GM10266 (cell line): ENCODE measurements around the gene SFTPB.
"Not testable (repeated sequence)": the region's sequence is repeated elsewhere in the genome, so short reads cannot be mapped to it uniquely, and the experiment has no call there.

ENCODE experiments used
- DNase-seq: peaks from one replicate; pipeline ENCODE4 v3.0.0; 2012; ENCODE audit errors: extremely low spot score
- TF ChIP-seq, protein P1 (sequence below): IDR thresholded peaks from 2 replicates; pipeline ENCODE4 v1.5.1; 2012; ENCODE audit warnings: mild to moderate bottlenecking, low read depth; ENCODE audit not compliant: control insufficient read depth, insufficient read depth; ENCODE audit errors: missing control alignments

SFTPB gene

DNA sequence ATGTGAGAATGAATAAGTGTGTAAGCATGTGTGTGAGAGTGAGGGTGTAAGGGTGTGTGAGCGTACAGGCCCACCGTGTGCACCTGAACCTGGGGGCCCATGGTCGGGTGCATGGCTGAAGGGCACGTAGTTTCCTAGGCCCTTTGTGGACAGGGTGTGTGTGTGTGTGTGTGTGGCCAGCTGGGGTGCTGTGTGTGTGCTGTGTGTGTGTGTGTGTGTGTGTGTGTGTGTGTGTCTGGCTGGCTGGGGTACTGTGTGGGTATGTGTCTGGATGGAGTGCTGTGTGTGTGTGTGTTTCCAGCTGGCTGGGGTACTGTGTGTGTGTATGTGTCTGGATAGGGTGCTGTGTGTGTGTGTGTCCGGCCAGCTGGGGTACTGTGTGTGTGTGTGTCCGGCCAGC, 2.0 kb downstream of the SFTPB start:
- no peak for DNase-seq
- TF ChIP-seq, protein P1, sequence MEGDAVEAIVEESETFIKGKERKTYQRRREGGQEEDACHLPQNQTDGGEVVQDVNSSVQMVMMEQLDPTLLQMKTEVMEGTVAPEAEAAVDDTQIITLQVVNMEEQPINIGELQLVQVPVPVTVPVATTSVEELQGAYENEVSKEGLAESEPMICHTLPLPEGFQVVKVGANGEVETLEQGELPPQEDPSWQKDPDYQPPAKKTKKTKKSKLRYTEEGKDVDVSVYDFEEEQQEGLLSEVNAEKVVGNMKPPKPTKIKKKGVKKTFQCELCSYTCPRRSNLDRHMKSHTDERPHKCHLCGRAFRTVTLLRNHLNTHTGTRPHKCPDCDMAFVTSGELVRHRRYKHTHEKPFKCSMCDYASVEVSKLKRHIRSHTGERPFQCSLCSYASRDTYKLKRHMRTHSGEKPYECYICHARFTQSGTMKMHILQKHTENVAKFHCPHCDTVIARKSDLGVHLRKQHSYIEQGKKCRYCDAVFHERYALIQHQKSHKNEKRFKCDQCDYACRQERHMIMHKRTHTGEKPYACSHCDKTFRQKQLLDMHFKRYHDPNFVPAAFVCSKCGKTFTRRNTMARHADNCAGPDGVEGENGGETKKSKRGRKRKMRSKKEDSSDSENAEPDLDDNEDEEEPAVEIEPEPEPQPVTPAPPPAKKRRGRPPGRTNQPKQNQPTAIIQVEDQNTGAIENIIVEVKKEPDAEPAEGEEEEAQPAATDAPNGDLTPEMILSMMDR, result no peak

DNA sequence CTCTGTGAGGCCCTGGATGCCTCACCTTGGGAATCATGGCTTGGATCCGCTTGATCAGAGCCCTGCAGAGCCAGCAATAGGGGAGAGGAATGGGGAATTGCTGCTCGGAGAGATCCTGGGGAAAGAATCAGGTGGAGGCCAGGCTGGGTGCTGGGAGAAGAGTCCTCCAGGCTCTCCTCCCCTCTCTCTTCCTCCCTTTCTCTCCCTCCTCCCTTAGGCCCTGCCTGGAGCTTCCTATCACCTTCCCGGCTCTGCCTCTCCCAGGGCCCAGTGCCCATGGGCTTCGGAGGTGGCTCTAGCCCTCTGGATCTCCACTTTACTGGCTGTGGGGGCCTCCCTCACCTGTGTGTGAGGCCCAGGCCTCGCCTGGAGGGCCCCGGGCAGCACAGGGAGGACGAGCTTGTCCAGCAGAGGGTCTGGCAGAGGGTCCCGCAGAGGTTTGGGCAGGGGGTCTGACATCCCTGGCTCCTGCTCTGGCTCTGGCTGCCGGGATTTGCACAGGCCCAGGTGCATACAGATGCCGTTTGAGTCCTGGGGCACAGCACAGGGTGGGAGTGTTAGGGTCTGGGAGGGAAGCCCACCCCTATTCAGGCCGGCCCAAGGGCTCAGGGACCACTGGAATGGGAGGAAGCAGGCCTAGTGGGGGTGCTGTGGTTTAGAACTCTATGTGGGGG, 2.6 kb downstream of the SFTPB start:
- DNase-seq, result no peak
- TF ChIP-seq, protein P1, result no peak

DNA sequence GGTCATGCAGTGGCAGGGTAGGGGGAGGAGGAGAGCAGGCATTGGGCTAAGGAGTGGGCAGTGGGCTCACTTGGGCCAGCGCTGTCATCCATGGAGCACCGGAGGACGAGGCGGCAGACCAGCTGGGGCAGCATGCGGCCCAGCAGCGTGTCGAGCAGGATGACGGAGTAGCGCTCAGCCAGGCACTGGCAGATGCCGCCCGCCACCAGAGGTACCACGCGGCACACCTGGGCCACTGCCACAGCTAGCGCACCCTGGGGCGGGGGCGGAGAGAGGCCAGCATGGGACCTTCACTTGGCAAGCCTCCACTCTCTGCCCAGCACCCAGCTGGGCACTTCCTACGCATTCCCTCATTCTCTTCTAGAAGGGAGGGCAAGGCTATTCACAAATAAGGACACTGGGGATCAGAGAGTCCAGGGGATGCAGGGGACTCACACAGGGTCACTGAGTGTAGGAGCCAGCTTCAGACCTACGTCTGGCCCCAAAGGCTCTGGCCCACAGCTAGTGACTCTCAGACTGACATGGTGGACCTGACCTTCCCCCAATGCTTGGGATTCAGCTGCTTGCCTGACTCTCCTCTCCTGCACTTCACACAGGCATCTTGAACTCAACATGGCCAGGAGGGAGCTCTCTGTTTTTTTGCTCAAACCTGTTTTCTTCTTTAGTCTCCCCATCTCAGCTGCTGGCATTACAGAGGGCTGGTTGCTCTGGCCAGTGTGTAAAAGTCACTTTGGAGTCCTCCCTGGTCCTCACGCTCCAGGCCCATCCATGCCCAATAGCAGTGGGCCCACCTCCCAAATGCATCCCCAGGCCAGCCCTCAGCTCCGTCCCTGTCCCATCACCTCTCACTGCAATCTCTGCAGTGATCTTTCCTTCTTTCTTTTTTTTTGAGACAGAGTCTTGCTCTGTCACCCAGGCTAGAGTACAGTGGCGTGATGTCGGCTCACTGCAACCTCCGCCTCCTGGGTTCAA, 4.1 kb downstream of the SFTPB start:
- DNase-seq, result no peak
- TF ChIP-seq, protein P1, result no peak

DNA sequence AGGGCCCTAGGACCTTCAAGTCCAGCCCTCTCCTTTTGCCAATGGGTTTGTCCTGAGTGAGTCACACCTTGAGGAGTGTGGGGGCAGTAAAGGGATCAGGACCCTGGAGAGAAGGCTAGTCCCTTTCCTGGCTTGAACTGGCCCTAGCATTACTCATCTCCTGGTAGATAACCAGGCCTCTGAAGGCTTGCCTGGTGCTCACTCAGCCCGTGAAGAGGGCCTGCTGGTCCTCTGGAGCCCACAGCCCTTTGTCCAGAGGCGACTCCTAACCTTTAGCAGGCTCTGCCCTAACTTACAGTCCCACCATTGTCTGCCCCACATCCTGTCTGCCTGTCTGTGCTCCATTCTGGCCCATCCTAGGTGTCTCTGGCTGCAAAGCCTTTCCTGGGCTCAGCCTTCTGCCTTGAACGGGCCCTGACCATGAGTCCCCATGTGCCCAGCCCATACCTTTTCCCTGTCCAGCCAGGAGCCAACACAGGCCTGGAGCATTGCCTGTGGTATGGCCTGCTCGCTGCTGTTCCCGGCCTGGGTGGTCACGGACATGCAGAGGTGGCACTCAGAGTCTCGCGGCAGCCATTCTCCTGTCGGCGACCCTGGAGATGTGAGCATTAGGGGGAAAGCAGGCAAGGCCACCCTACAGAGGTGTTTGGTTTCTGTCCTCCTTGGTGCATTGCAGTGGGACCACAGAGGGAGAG, 5.0 kb downstream of the SFTPB start:
- TF ChIP-seq, protein P1, result no peak
- no peak for DNase-seq

DNA sequence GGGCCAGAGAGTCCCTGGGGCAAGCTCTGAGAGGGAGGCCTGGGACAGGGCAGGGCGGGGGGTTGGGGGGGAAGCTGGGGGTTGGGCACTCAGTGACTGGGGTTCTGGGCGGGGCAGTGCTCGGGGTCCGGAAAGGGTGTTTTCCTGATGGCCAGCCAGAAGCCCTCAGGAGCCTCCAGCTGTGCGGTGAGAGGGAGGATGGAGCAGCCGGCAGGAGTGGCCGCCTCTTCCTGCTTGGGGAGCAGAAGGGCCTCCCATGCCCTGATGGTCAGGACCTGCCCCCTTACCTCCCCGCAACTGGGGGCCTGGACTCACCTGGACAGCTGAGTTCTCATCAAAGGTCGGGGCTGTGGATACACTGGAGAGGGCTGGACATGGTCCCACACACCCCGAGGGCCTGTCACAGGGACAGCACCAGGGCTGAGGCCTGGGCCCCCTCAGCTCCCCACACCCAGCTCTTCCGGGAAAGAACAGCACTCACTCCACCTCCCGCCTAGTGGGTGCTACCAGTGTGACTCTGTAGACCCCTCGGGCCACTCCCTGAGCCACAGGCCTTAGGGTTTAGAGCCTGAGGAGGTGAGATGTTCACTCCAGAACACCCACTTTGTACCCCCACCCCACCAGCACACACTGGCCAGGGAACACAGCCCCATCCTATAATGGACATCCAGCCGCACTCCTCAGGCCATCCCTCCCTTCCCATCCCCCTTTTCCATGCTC, 6.7 kb downstream of the SFTPB start:
- no peak for DNase-seq
- TF ChIP-seq, protein P1, result no peak

DNA sequence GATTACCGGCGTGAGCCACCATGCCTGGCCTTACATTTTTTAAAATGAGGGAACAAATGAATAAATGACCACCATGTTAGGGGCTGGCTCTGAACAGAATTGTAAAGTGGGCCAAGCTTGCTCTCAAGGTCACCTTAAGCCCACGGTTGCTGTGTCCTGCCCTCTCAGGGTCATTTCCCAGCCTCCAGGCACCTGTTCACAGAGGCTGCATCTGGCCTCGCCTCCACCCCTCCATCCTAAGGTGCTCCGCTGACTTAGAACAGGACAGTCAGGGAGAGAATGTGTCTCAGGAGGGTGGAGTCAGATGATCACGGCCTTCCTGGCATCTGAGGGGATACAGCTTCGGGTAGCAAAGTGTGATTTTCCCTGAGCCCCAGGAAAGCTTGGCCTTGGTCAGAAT, 7.3 kb downstream of the SFTPB start:
- DNase-seq, result no peak
- TF ChIP-seq, protein P1, result no peak

DNA sequence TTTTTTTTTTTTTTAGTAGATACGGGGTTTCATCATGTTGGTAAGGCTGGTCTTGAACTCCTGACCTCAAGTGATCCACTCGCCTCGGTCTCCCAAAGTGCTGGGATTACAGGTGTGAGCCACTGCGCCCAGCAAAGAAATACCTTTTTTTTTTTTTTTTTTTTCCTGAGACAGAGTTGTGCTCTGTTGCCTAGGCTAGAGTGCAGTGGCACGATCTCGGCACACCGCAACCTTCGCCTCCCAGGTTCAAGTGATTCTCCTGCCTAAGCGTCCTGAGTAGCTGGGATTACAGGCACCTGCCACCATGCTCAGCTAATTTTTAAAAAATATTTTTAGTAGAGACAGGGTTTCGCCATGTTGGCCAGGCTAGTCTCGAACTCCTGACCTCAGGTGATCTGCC, 7.7 kb downstream of the SFTPB start:
- not testable (repeated sequence) for DNase-seq
